Left cardiac atrium (tissue), 4 donors: Measurements from ENCODE around the gene SPATS2. TPM values are rescaled to one million over a fixed set of nuclear protein-coding genes. Genes with fewer than 3 reads are reported as not detected.

Source experiments
- ATAC-seq, 2 donors: fragments of 200-7000 bp; cut with Tn5 transposase; one replicate each; pipeline ENCODE4 v1.9.1; 2020; ENCODE audit warnings: mild to moderate bottlenecking in 2 of 2, moderate library complexity in 2 of 2
- DNase-seq: peaks from one replicate; pipeline ENCODE4 v3.0.0-alpha.2; 2020
- intact Hi-C, 2 donors: fragments of 100-400 bp; cut with DNase I; formaldehyde crosslinking; loops; one replicate each; pipeline versions ENCODE4 v1.14.1 to v1.15.1; 2022 to 2023
- total RNA-seq, 2 donors: library from RNA; stranded (reverse); fragmentation: NEBNext Ultra II Directional; extraction: Animal tissue kit (Norgen Biotek cat#: 25700); gene quantifications; one replicate each; pipeline ENCODE4 v1.2.1, GENCODE V29; 2021
- donor health status: DM: no; HTN: yes; CAD: no.
- donor health status: DM: no; HTN: yes; CAD: no; lungs with severe emphysema.
- donor health status: DM: yes; HTN: yes; CAD: no.
- donor health status: Dilated cardiomyopathy.

The SPATS2 gene
- total RNA-seq, 2 donors from 2014 or later: 7.6 to 10.5 TPM

- no peak for ATAC-seq
- intact Hi-C loops: loop anchor here in 1 of 2 donors (10.0 kb wide), 1 partner anchor 51 kb away; the partner anchor contains the start of gene PRPH
- no peak for DNase-seq
Observed at GRCh38 chr12:49345825-49346658, 21.2 kb upstream of the SPATS2 start.

GRCh38 chr12:49346659-49347310, 20.5 kb upstream of the SPATS2 start, which contains the start of gene DNAJC22:
Gene DNAJC22, plus strand, starts transcription at chr12:49346888. Its CDS starts 1,985 bp downstream, at chr12:49348873.
- ATAC-seq (peak in 1 of 2 donors; percentile 5), DNase-seq (no peak)
- intact Hi-C loops: loop anchor here in 1 of 2 donors (10.0 kb wide), 1 partner anchor 52 kb away; the partner anchor contains the start of gene PRPH

GRCh38 chr12:49347311-49348193, 19.7 kb upstream of the SPATS2 start:
- intact Hi-C loops: loop anchor here in 1 of 2 donors (10.0 kb wide), 1 partner anchor 53 kb away; the partner anchor contains the start of gene PRPH
- DNase-seq (peak; percentile 84), ATAC-seq (peak; percentile 90 to 91)

- DNase-seq: no peak
- no peak for ATAC-seq
- intact Hi-C loops: loop anchor here in 1 of 2 donors (10.0 kb wide), 1 partner anchor 54 kb away; the partner anchor contains the start of gene PRPH
Observed at GRCh38 chr12:49348781-49349180, 18.5 kb upstream of the SPATS2 start.

GRCh38 chr12:49349266-49349665, 18.0 kb upstream of the SPATS2 start:
- no peak for DNase-seq
- ATAC-seq: no peak
- intact Hi-C loops: loop anchor here in 1 of 2 donors (10.0 kb wide), 1 partner anchor 54 kb away; the partner anchor contains the start of gene PRPH

GRCh38 chr12:49352351-49352750, 14.9 kb upstream of the SPATS2 start:
- no peak for ATAC-seq
- no peak for DNase-seq
- intact Hi-C loops: no loop called here

GRCh38 chr12:49355913-49356312, 11.3 kb upstream of the SPATS2 start:
- no peak for ATAC-seq
- DNase-seq: no peak
- intact Hi-C loops: loop anchor here in 1 of 2 donors (2.0 kb wide), 1 partner anchor 159 kb away; no protein-coding TSS in a partner anchor

GRCh38 chr12:49357103-49357678, 10.1 kb upstream of the SPATS2 start:
- no peak for ATAC-seq
- intact Hi-C loops: loop anchor here (1.0 to 2.0 kb wide), 2 partner anchors 157 to 158 kb away; no protein-coding TSS in a partner anchor

GRCh38 chr12:49358483-49359141, 8.7 kb upstream of the SPATS2 start:
- intact Hi-C loops: no loop called here
- ATAC-seq (peak; percentile 74 to 82), DNase-seq (no peak)

More at GRCh38 chr12:49357103-49357678, 10.1 kb upstream of the SPATS2 start:
- no peak for DNase-seq

- no peak for DNase-seq
- no peak for ATAC-seq
- intact Hi-C loops: no loop called here
Observed at GRCh38 chr12:49359671-49360070, 7.6 kb upstream of the SPATS2 start.

GRCh38 chr12:49362077-49362476, 5.2 kb upstream of the SPATS2 start:
- DNase-seq (no peak), ATAC-seq (no peak)
- intact Hi-C loops: no loop called here

- ATAC-seq (no peak), DNase-seq (no peak)
- intact Hi-C loops: loop anchor here in 1 of 2 donors (5.0 kb wide), 1 partner anchor 217 kb away; no protein-coding TSS in a partner anchor
Observed at GRCh38 chr12:49364989-49365388, 2.3 kb upstream of the SPATS2 start.

GRCh38 chr12:49365542-49365941, 1.7 kb upstream of the SPATS2 start:
- no peak for ATAC-seq
- intact Hi-C loops: loop anchor here in 1 of 2 donors (5.0 kb wide), 1 partner anchor 217 kb away; no protein-coding TSS in a partner anchor
- DNase-seq: no peak

GRCh38 chr12:49366096-49366651, 1.1 kb upstream of the SPATS2 start:
- intact Hi-C loops: loop anchor here in 1 of 2 donors (5.0 kb wide), 1 partner anchor 216 kb away; no protein-coding TSS in a partner anchor
- ATAC-seq (no peak), DNase-seq (no peak)

GRCh38 chr12:49366652-49367380, 446 bp upstream of the SPATS2 start:
- ATAC-seq: peak; percentile 95 to 98
- intact Hi-C loops: loop anchor here in 1 of 2 donors (5.0 kb wide), 1 partner anchor 215 kb away; no protein-coding TSS in a partner anchor
- peak; percentile 91 for DNase-seq

GRCh38 chr12:49368240-49368600, 958 bp downstream of the SPATS2 start:
- intact Hi-C loops: loop anchor here in 1 of 2 donors (5.0 kb wide), 1 partner anchor 214 kb away; no protein-coding TSS in a partner anchor
- DNase-seq: no peak
- no peak for ATAC-seq
